Heart left ventricle (tissue), 13 donors: ENCODE data around the gene LRFN5.

ENCODE experiments used
- CTCF ChIP-seq, 12 donors: fragments of 200-600 bp; sonication (generic) in 4 of 12; IDR thresholded peaks; one replicate each; pipeline versions ENCODE4 v1.5.0 to v1.8.0; 2018 to 2022; ENCODE audit warnings: antibody characterized with exemption in 12 of 12, mild to moderate bottlenecking in 5 of 12
- POLR2A ChIP-seq, 2 donors: fragments of 450-650 bp; IDR thresholded peaks; one replicate each; pipeline ENCODE4 v1.6.1; 2017; ENCODE audit warnings: antibody characterized with exemption in 2 of 2, mild to moderate bottlenecking in 2 of 2, moderate library complexity in 2 of 2
- donor health status: ischemic (EF 13 %, LVEDD 7.1; RV severe dilation, severe dysfunction).
- donor health status: DM: no; HTN: yes; CAD: no.
- donor health status: DM: no; HTN: no; CAD: no.
- donor health status: ischemic (EF 25% LVEDD 6.9; RV normal size, moderate dysfunction).
- donor health status: ischemic (EF 25% LVEDD 5.7; RV mildly dilated, moderate dysfunction).
- donor health status: ischemic (EF 35%, LVEDD 5.7; RV mildly dilated, moderate dysfunction).
- donor health status: nonischemic (EF 11% LVEDD 7.7; RV severe dilation, severe dysfunction).
- donor health status: DM: yes; HTN: yes; CAD: no.
- donor health status: PGD.
- donor health status: ischemic (EF 29% LVEDD 5.4; RV normal size, mild dysfunction).
- donor health status: nonischemic (EF 23%, LVEDD 6.1; RV moderate dilation, normal function).

- TF ChIP-seq POLR2A (IDR thresholded peaks at IDR 0.05) (no peak), CTCF (IDR thresholded peaks at IDR 0.05) (no peak)
Measured at GRCh38 chr14:41825622-41826021, 218.9 kb downstream of the LRFN5 start.
